ENCODE results near the gene TRAF3IP3.

The TRAF3IP3 gene

DNA sequence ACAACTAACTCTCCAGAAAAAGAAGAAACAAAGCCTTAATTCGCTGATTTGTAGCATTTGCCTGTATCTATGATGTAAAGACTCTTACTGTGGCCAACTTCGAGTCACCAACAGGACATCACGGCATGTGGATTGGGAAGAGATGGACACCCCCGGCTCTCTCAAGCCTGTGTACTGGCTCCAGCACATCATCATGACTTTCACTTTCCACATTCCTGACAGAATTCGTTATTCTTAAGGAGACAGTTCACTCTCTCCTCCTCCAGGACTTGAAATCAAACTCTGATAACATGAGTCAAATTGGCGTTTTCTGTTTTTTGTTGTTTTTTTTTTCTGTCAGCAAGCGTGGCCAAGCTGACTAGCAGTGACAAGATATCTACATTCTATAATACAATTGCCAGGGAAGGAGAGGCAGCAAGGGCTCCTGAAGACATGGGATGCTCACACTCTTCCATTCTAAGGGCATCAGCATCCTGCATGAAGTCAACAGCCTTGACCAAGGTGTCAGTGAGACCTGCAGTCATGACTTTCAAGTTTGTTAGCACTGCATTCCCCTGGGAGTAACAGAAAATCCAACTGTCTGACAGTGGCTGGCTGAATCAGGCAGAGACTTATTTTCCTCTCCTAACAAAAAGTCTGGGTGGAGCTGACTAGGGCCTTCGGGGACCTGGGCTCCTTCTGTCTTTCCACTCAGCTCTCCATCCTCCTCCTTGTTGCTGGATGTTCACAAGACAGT lies 13.3 kb upstream of the TRAF3IP3 start:
- DNase-seq (ENCODE audit: low read depth), result no peak
- in situ Hi-C loops (cut with HindIII; ENCODE audit: low sequenced_read_pairs), result no loop called here

DNA sequence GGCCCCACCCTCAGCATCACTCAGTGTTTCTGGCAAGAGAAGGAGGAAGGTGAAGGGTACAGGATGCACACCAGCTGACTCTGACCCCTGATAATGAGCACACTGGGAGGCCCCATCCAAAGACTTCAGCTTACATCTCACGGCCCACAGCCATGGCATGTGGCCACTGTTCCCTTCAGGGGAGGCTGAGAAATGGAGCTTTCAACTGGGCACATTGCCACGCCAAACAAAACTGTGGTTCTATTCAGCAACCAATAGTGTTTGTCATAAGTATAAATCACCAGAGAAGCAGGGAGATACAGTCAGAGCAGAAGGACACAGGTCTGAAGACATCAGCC lies 12.7 kb upstream of the TRAF3IP3 start:
- TF ChIP-seq, protein P1, sequence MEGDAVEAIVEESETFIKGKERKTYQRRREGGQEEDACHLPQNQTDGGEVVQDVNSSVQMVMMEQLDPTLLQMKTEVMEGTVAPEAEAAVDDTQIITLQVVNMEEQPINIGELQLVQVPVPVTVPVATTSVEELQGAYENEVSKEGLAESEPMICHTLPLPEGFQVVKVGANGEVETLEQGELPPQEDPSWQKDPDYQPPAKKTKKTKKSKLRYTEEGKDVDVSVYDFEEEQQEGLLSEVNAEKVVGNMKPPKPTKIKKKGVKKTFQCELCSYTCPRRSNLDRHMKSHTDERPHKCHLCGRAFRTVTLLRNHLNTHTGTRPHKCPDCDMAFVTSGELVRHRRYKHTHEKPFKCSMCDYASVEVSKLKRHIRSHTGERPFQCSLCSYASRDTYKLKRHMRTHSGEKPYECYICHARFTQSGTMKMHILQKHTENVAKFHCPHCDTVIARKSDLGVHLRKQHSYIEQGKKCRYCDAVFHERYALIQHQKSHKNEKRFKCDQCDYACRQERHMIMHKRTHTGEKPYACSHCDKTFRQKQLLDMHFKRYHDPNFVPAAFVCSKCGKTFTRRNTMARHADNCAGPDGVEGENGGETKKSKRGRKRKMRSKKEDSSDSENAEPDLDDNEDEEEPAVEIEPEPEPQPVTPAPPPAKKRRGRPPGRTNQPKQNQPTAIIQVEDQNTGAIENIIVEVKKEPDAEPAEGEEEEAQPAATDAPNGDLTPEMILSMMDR (IDR thresholded peaks at IDR 0.05; ENCODE audit: low read depth, low read length, missing control alignments), result no peak
- H3K4me3 ChIP-seq (ENCODE audit: low read depth, low read length), result no peak overlapping the region
- in situ Hi-C loops (cut with HindIII; ENCODE audit: low sequenced_read_pairs), result no loop called here
- peak; percentile 85 for DNase-seq (ENCODE audit: low read depth)

More for the DNA sequence above, 13.3 kb upstream of the TRAF3IP3 start:
- TF ChIP-seq, protein P1 (IDR thresholded peaks at IDR 0.05; ENCODE audit: low read depth, low read length, missing control alignments), result no peak
- H3K4me3 ChIP-seq (ENCODE audit: low read depth, low read length), result no peak overlapping the region

- TF ChIP-seq, protein P1 (IDR thresholded peaks at IDR 0.05; ENCODE audit: low read depth, low read length, missing control alignments), result no peak
- in situ Hi-C loops (cut with HindIII; ENCODE audit: low sequenced_read_pairs), result no loop called here
- no peak overlapping the region for H3K4me3 ChIP-seq (ENCODE audit: low read depth, low read length)
- no peak for DNase-seq (ENCODE audit: low read depth)
Observed at GRCh38 chr1:209746451-209747165, 9.2 kb upstream of the TRAF3IP3 start.

DNA sequence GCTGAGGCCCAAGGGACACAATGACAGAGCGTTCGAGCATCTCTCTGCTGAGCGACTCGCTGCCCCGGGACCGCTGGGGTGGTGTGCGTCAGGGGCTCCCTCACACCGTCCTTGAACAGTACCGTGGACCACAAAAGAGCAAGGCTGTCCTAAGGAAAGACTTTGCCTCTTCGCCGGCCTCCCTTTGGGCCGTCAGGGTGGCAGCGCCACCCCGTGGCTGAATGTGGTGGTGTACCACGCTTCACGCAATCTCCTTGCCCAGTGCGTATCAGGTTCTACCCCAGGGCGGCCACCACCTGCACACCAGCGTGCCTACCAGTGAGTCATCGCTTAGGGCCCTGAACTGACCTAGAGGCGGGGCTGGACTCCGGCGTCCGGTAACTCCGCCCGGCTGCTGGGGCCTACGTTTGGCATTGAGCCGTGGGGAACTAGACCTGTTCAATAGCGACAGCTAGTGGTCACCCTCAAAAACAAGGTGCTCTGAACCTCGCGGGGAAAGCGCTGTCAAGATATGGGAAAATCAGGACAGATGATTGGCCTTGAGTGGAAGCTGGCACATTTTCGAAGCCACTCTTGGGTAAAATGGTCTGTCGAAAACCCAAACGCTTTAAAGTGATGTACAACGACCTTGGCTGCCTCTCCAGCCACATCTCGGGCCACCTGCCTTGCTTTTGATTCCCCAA lies 8.1 kb upstream of the TRAF3IP3 start:
- in situ Hi-C loops (cut with HindIII; ENCODE audit: low sequenced_read_pairs), result no loop called here
- H3K4me3 ChIP-seq (ENCODE audit: low read depth, low read length), result peak overlapping the region; percentile 14
- DNase-seq (ENCODE audit: low read depth), result peak; percentile 68
- TF ChIP-seq, protein P1 (IDR thresholded peaks at IDR 0.05; ENCODE audit: low read depth, low read length, missing control alignments), result peak; percentile 81

- in situ Hi-C loops (cut with HindIII; ENCODE audit: low sequenced_read_pairs), result no loop called here
Observed at GRCh38 chr1:209748620-209749019, 7.2 kb upstream of the TRAF3IP3 start.

GRCh38 chr1:209749205-209749604 lies 6.6 kb upstream of the TRAF3IP3 start:
- TF ChIP-seq, protein P1 (IDR thresholded peaks at IDR 0.05; ENCODE audit: low read depth, low read length, missing control alignments), result no peak
- in situ Hi-C loops (cut with HindIII; ENCODE audit: low sequenced_read_pairs), result no loop called here
- no peak overlapping the region for H3K4me3 ChIP-seq (ENCODE audit: low read depth, low read length)
- DNase-seq (ENCODE audit: low read depth), result no peak

More at GRCh38 chr1:209748620-209749019, 7.2 kb upstream of the TRAF3IP3 start:
- TF ChIP-seq, protein P1 (IDR thresholded peaks at IDR 0.05; ENCODE audit: low read depth, low read length, missing control alignments), result no peak
- DNase-seq (ENCODE audit: low read depth), result no peak
- H3K4me3 ChIP-seq (ENCODE audit: low read depth, low read length), result no peak overlapping the region
